Measurements from ENCODE around the gene TNFSF11.
A peak's percentile ranks its signal among the peaks of the same experiment; 100 is the strongest.
"Not testable (repeated sequence)": the region's sequence is repeated elsewhere in the genome, so short reads cannot be mapped to it uniquely, and the experiment has no call there.

TNFSF11 gene

GRCh38 chr13:42553098-42554046 lies 20.6 kb upstream of the TNFSF11 start:
- in situ Hi-C loops (cut with HindIII; ENCODE audit: low pct_ligation_motif_present, low pct_unique_long_range_greater_than_20kb, low sequenced_read_pairs), result no loop called here
- DNase-seq, result no peak

- in situ Hi-C loops (cut with HindIII; ENCODE audit: low pct_ligation_motif_present, low pct_unique_long_range_greater_than_20kb, low sequenced_read_pairs), result no loop called here
- no peak for DNase-seq
These were observed 14.9 kb upstream of the TNFSF11 start for GRCh38 chr13:42559057-42559456.

- in situ Hi-C loops (cut with HindIII; ENCODE audit: low pct_ligation_motif_present, low pct_unique_long_range_greater_than_20kb, low sequenced_read_pairs); DNase-seq: not testable (repeated sequence)
These were observed 14.3 kb upstream of the TNFSF11 start for GRCh38 chr13:42559573-42560218.

GRCh38 chr13:42560320-42560719 lies 13.6 kb upstream of the TNFSF11 start:
- in situ Hi-C loops (cut with HindIII; ENCODE audit: low pct_ligation_motif_present, low pct_unique_long_range_greater_than_20kb, low sequenced_read_pairs); DNase-seq: not testable (repeated sequence)

- DNase-seq, result no peak
- in situ Hi-C loops (cut with HindIII; ENCODE audit: low pct_ligation_motif_present, low pct_unique_long_range_greater_than_20kb, low sequenced_read_pairs), result no loop called here
These were observed 12.0 kb upstream of the TNFSF11 start for GRCh38 chr13:42561752-42562467.

GRCh38 chr13:42567906-42568305 lies 6.0 kb upstream of the TNFSF11 start:
- DNase-seq, result no peak
- in situ Hi-C loops (cut with HindIII; ENCODE audit: low pct_ligation_motif_present, low pct_unique_long_range_greater_than_20kb, low sequenced_read_pairs), result no loop called here

GRCh38 chr13:42569576-42570344 lies 4.2 kb upstream of the TNFSF11 start:
- DNase-seq, result no peak
- in situ Hi-C loops (cut with HindIII; ENCODE audit: low pct_ligation_motif_present, low pct_unique_long_range_greater_than_20kb, low sequenced_read_pairs), result no loop called here

- in situ Hi-C loops (cut with HindIII; ENCODE audit: low pct_ligation_motif_present, low pct_unique_long_range_greater_than_20kb, low sequenced_read_pairs), result no loop called here
- DNase-seq, result no peak
These were observed 2.1 kb upstream of the TNFSF11 start for GRCh38 chr13:42571895-42572294.

GRCh38 chr13:42574435-42575311 lies 721 bp downstream of the TNFSF11 start:
- in situ Hi-C loops (cut with HindIII; ENCODE audit: low pct_ligation_motif_present, low pct_unique_long_range_greater_than_20kb, low sequenced_read_pairs), result no loop called here
- DNase-seq, result no peak

GRCh38 chr13:42575938-42576337 lies 2.0 kb downstream of the TNFSF11 start:
- no peak for DNase-seq
- in situ Hi-C loops (cut with HindIII; ENCODE audit: low pct_ligation_motif_present, low pct_unique_long_range_greater_than_20kb, low sequenced_read_pairs), result no loop called here

- no peak for DNase-seq
- in situ Hi-C loops (cut with HindIII; ENCODE audit: low pct_ligation_motif_present, low pct_unique_long_range_greater_than_20kb, low sequenced_read_pairs), result no loop called here
These were observed 3.6 kb downstream of the TNFSF11 start for GRCh38 chr13:42577538-42577937.

GRCh38 chr13:42580644-42581043 lies 6.7 kb downstream of the TNFSF11 start:
- in situ Hi-C loops (cut with HindIII; ENCODE audit: low pct_ligation_motif_present, low pct_unique_long_range_greater_than_20kb, low sequenced_read_pairs), result no loop called here
- DNase-seq, result no peak

- in situ Hi-C loops (cut with HindIII; ENCODE audit: low pct_ligation_motif_present, low pct_unique_long_range_greater_than_20kb, low sequenced_read_pairs), result no loop called here
- DNase-seq, result no peak
These were observed 7.5 kb downstream of the TNFSF11 start for GRCh38 chr13:42581427-42581826.

- in situ Hi-C loops (cut with HindIII; ENCODE audit: low pct_ligation_motif_present, low pct_unique_long_range_greater_than_20kb, low sequenced_read_pairs), result no loop called here
- no peak for DNase-seq
These were observed 17.6 kb downstream of the TNFSF11 start for GRCh38 chr13:42591602-42592001.

- in situ Hi-C loops (cut with HindIII; ENCODE audit: low pct_ligation_motif_present, low pct_unique_long_range_greater_than_20kb, low sequenced_read_pairs), result no loop called here
- DNase-seq, result no peak
These were observed 19.3 kb downstream of the TNFSF11 start for GRCh38 chr13:42592915-42593900.

GRCh38 chr13:42594481-42595252 lies 20.7 kb downstream of the TNFSF11 start:
- peak; percentile 47 for DNase-seq
- in situ Hi-C loops (cut with HindIII; ENCODE audit: low pct_ligation_motif_present, low pct_unique_long_range_greater_than_20kb, low sequenced_read_pairs), result no loop called here

All from ACHN (cell line).